Measurements from ENCODE around the gene AKT3. TPM values are rescaled to one million over a fixed set of nuclear protein-coding genes. Genes with fewer than 3 reads are reported as not detected.
"Not testable (repeated sequence)": the region's sequence is repeated elsewhere in the genome, so short reads cannot be mapped to it uniquely, and the experiment has no call there.

AKT3 gene
- total RNA-seq, result 10 to 100 TPM; 36.9 to 38.7 TPM

- ChIA-PET CTCF (no interaction called here), POLR2A (interaction anchor here (0.6 to 1.0 kb wide), 3 partner anchors 12 to 612 kb away, joined by 3 to 6 read pairs (median 4); no protein-coding TSS in a partner anchor)
These were observed at the start of gene AKT3 for GRCh38 chr1:243850202-243850451. Gene AKT3, minus strand, starts transcription at chr1:243850243. Its CDS starts 7,073 bp downstream, at chr1:243843170.

- CTCF ChIA-PET, result no interaction called here
- POLR2A ChIA-PET, result no interaction called here
These were observed 48.2 kb upstream of the AKT3 start for GRCh38 chr1:243898278-243898677.

- POLR2A ChIA-PET, result no interaction called here
- CTCF ChIA-PET, result no interaction called here
These were observed 46.3 kb upstream of the AKT3 start for GRCh38 chr1:243896313-243896712.

GRCh38 chr1:243892456-243892855 is 42.4 kb upstream of the AKT3 start:
- POLR2A ChIA-PET, result no interaction called here
- CTCF ChIA-PET, result no interaction called here

- ChIA-PET CTCF (no interaction called here), POLR2A (no interaction called here)
These were observed 40.5 kb upstream of the AKT3 start for GRCh38 chr1:243890576-243890975.

- CTCF ChIA-PET, result interaction anchor here (0.9 kb wide), 1 partner anchor 9 kb away, joined by 3 read pairs; no protein-coding TSS in a partner anchor
- POLR2A ChIA-PET, result no interaction called here
These were observed 35.8 kb upstream of the AKT3 start for GRCh38 chr1:243885806-243886205.

GRCh38 chr1:243884603-243885002 is 34.6 kb upstream of the AKT3 start:
- ChIA-PET POLR2A (no interaction called here), CTCF (no interaction called here)

- CTCF ChIA-PET, result no interaction called here
These were observed 33.5 kb upstream of the AKT3 start for GRCh38 chr1:243883551-243883950.

GRCh38 chr1:243882276-243882675 is 32.2 kb upstream of the AKT3 start:
- CTCF ChIA-PET, result no interaction called here
- POLR2A ChIA-PET, result no interaction called here

More at GRCh38 chr1:243883551-243883950, 33.5 kb upstream of the AKT3 start:
- POLR2A ChIA-PET, result no interaction called here

GRCh38 chr1:243877058-243877457 is 27.0 kb upstream of the AKT3 start:
- POLR2A ChIA-PET, CTCF ChIA-PET: not testable (repeated sequence)

GRCh38 chr1:243855616-243856318 is 5.7 kb upstream of the AKT3 start:
- CTCF ChIA-PET, result no interaction called here

GRCh38 chr1:243851765-243852164 is 1.7 kb upstream of the AKT3 start:
- ChIA-PET POLR2A (no interaction called here), CTCF (no interaction called here)

More at GRCh38 chr1:243855616-243856318, 5.7 kb upstream of the AKT3 start:
- POLR2A ChIA-PET, result interaction anchor here (1.1 kb wide), 1 partner anchor 20 kb away, joined by 3 read pairs; no protein-coding TSS in a partner anchor

GRCh38 chr1:243851257-243851756 is 1.3 kb upstream of the AKT3 start:
- ChIA-PET POLR2A (no interaction called here), CTCF (no interaction called here)

- POLR2A ChIA-PET, result interaction anchor here (0.6 to 0.8 kb wide), 2 partner anchors 13 to 611 kb away, joined by 3 to 6 read pairs; no protein-coding TSS in a partner anchor
- CTCF ChIA-PET, result no interaction called here
These were observed 611 bp upstream of the AKT3 start for GRCh38 chr1:243850452-243851256.

- ChIA-PET POLR2A (interaction anchor here (0.6 to 1.8 kb wide), 5 partner anchors 11 to 612 kb away, joined by 3 to 7 read pairs (median 5); no protein-coding TSS in a partner anchor), CTCF (interaction anchor here (1.1 kb wide), 1 partner anchor 253 kb away, joined by 3 read pairs; no protein-coding TSS in a partner anchor)
These were observed 432 bp downstream of the AKT3 start for GRCh38 chr1:243849421-243850201.

- CTCF ChIA-PET, result interaction anchor here (1.1 kb wide), 1 partner anchor 253 kb away, joined by 3 read pairs; no protein-coding TSS in a partner anchor
These were observed 1.1 kb downstream of the AKT3 start for GRCh38 chr1:243848858-243849420.

GRCh38 chr1:243848165-243848857 is 1.7 kb downstream of the AKT3 start:
- CTCF ChIA-PET, result interaction anchor here (1.1 kb wide), 1 partner anchor 252 kb away, joined by 3 read pairs; no protein-coding TSS in a partner anchor
- POLR2A ChIA-PET, result interaction anchor here (0.7 to 1.8 kb wide), 3 partner anchors 10 to 199 kb away, joined by 3 to 7 read pairs (median 5); no protein-coding TSS in a partner anchor

More at GRCh38 chr1:243848858-243849420, 1.1 kb downstream of the AKT3 start:
- POLR2A ChIA-PET, result interaction anchor here (0.7 to 1.8 kb wide), 4 partner anchors 11 to 252 kb away, joined by 3 to 7 read pairs (median 4); no protein-coding TSS in a partner anchor

GRCh38 chr1:243846761-243847160 is 3.3 kb downstream of the AKT3 start:
- ChIA-PET POLR2A (no interaction called here), CTCF (no interaction called here)

- ChIA-PET POLR2A (no interaction called here), CTCF (interaction anchor here (0.6 kb wide), 1 partner anchor 526 kb away, joined by 3 read pairs; no protein-coding TSS in a partner anchor)
These were observed 4.2 kb downstream of the AKT3 start for GRCh38 chr1:243845888-243846287.
